ENCODE data around the gene FGF16.
"Not testable (repeated sequence)": the region's sequence is repeated elsewhere in the genome, so short reads cannot be mapped to it uniquely, and the experiment has no call there.

FGF16 gene

DNA sequence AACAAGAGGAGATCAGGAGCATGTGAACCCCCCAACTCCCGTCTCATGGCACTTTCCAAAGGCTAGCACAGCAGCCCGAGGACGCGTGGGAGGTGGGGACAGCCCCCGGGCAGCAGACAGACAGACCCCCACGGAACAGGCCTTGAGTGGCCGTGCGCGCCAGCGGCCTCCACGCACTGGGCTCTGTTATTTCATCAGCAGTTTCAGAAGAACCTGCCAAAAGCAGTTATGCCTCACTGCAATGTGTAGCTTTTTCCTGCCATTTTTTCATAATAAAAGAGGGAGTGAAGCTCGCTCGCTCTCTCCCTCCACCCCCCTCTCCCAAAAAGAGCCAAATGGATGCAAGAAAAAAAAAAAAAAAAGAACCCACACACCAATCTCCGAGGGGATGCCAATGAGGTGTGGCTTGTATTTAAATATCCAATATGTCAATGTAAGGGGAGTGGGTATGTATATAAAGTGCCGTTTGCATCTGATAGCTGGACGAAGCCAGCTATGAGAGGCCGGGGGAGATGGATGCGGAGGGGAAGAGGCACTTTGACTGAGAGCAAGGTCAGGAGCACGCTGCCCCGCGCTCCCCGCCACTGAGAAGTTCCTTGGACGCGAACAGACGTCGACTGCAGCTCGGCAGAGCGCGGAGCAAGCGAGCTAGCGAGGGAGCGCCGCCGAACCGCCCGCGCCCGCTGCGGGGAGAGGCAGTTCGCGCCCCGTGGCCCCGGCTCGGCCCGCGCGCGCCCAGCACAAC is at the start of gene FGF16:
TSS of gene FGF16 (plus strand) at position 482 of the 745 bp plus-strand sequence. CDS start 286 bp downstream, outside the sequence.
- Mint-ChIP-seq H3K36me3 (ENCODE audit: low read depth) (no peaks in the 10 kb centered on the region), H3K27me3 (ENCODE audit: low read depth) (peaks cover 27% of the 10 kb centered on the region), H3K9me3 (no peaks in the 10 kb centered on the region), H3K4me1 (ENCODE audit: low read depth) (peaks cover 11% of the 10 kb centered on the region), H3K27ac (no peak within 1 kb of the TSS), H3K4me3 (peak within 1 kb of the TSS; percentile 72)

GRCh38 chrX:77398330-77398954 is 48.7 kb upstream of the FGF16 start:
- Mint-ChIP-seq H3K27ac (no peak overlapping the region), H3K4me1 (ENCODE audit: low read depth) (no peaks in the 10 kb centered on the region)

GRCh38 chrX:77404419-77404818 is 42.8 kb upstream of the FGF16 start:
- Mint-ChIP-seq H3K4me1 (ENCODE audit: low read depth) (no peaks in the 10 kb centered on the region), H3K27me3 (ENCODE audit: low read depth) (no peaks in the 10 kb centered on the region), H3K27ac (no peak overlapping the region)

More at GRCh38 chrX:77398330-77398954, 48.7 kb upstream of the FGF16 start:
- H3K4me3 Mint-ChIP-seq: no peak overlapping the region
- H3K27me3 Mint-ChIP-seq (ENCODE audit: low read depth): no peaks in the 10 kb centered on the region
- peaks cover under 1% of the 10 kb centered on the region for H3K9me3 Mint-ChIP-seq
- H3K36me3 Mint-ChIP-seq (ENCODE audit: low read depth): no peaks in the 10 kb centered on the region

GRCh38 chrX:77407821-77408220 is 39.4 kb upstream of the FGF16 start:
- H3K27me3 Mint-ChIP-seq (ENCODE audit: low read depth); H3K4me1 Mint-ChIP-seq (ENCODE audit: low read depth); H3K27ac Mint-ChIP-seq; H3K4me3 Mint-ChIP-seq; H3K9me3 Mint-ChIP-seq; H3K36me3 Mint-ChIP-seq (ENCODE audit: low read depth): not testable (repeated sequence)

More at GRCh38 chrX:77404419-77404818, 42.8 kb upstream of the FGF16 start:
- H3K4me3 Mint-ChIP-seq: no peak overlapping the region
- H3K9me3 Mint-ChIP-seq: peaks cover 8% of the 10 kb centered on the region
- H3K36me3 Mint-ChIP-seq (ENCODE audit: low read depth): no peaks in the 10 kb centered on the region

- Mint-ChIP-seq H3K27ac (no peak overlapping the region), H3K4me1 (ENCODE audit: low read depth) (no peaks in the 10 kb centered on the region), H3K27me3 (ENCODE audit: low read depth) (no peaks in the 10 kb centered on the region), H3K36me3 (ENCODE audit: low read depth) (peaks cover 1% of the 10 kb centered on the region), H3K4me3 (no peak overlapping the region), H3K9me3 (peaks cover 8% of the 10 kb centered on the region)
Measured at GRCh38 chrX:77412631-77413030, 34.6 kb upstream of the FGF16 start.

DNA sequence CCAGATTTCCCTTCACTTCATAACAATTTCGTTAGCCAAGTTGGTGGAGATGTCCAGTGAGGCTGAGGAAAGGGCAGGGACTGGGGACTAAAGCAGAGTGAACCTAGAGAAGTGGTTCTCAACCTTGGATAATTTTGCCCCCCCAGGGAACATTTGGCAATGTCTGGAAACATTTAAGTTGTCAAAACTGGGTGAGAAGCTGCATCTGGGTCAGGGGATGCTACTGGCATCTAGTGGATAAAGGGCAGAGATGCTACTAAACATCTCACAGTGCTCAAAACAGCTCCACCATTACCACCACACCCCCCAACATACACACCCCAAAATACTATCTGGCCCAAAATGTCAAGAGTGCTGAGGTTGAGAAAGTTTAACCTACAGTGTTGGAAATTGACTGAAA is 32.0 kb upstream of the FGF16 start:
- H3K27me3 Mint-ChIP-seq (ENCODE audit: low read depth): no peaks in the 10 kb centered on the region
- H3K4me3 Mint-ChIP-seq: no peak overlapping the region
- no peak overlapping the region for H3K27ac Mint-ChIP-seq
- H3K36me3 Mint-ChIP-seq (ENCODE audit: low read depth): peaks cover 1% of the 10 kb centered on the region
- no peaks in the 10 kb centered on the region for H3K4me1 Mint-ChIP-seq (ENCODE audit: low read depth)
- no peaks in the 10 kb centered on the region for H3K9me3 Mint-ChIP-seq

GRCh38 chrX:77415882-77416281 is 31.3 kb upstream of the FGF16 start:
- Mint-ChIP-seq H3K4me3 (no peak overlapping the region), H3K36me3 (ENCODE audit: low read depth) (peaks cover 1% of the 10 kb centered on the region), H3K27me3 (ENCODE audit: low read depth) (no peaks in the 10 kb centered on the region), H3K27ac (no peak overlapping the region), H3K9me3 (no peaks in the 10 kb centered on the region), H3K4me1 (ENCODE audit: low read depth) (no peaks in the 10 kb centered on the region)

DNA sequence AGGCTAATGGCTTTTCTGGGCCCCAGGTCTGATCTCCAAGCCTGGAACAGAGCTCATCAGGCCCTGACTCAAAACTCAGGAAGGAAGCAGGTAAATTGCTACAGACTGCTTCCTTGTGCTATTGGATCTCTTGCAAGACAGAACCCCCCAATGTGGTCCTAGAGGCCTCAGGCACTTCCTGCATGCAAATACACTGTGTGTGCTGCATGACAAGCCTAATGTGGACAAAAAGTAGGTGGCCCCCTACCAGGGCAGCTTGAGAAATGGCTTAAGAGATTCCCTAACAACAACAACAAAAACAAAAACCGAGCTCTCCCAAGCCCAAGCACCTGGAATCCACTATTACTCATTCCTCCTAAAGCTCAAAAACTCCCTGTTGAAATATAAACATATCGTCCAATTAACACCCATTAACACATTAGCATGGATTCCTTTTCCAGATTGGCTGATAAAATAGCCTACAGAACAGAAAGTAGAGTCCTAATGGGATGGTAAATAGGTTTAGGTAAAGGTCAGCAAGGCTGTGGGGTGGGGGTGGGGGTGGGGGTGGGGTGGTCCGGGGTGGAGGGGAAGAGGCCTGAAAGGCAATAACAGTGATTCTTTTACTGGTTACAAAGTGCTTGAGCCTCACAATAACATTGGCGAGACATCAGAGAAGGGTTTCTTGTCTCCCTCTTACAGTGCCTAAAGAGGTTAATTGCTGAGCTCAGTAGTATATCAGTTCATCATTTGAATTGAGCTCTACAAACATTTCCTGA is 24.1 kb upstream of the FGF16 start:
- H3K36me3 Mint-ChIP-seq (ENCODE audit: low read depth): no peaks in the 10 kb centered on the region
- H3K4me1 Mint-ChIP-seq (ENCODE audit: low read depth): no peaks in the 10 kb centered on the region
- H3K27me3 Mint-ChIP-seq (ENCODE audit: low read depth): no peaks in the 10 kb centered on the region
- no peaks in the 10 kb centered on the region for H3K9me3 Mint-ChIP-seq
- no peak overlapping the region for H3K4me3 Mint-ChIP-seq
- no peak overlapping the region for H3K27ac Mint-ChIP-seq

DNA sequence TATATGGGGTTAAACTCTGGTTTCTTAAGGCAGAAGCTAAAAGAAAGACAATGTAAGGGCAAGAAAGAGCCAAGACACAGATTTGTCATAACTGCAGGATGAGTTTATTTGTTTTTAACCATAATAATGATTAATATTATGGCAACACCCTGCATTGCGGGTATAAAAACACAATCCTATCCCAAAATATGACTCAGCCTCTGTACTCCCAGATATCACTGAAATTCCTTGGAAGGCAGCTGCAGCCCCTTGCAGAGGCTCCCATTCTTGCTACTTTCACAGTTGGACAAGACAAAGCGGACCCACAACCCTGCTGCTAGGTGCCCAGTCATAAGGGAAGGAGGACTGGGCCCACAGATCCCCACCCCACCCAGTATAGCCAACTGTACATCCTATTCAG is 20.4 kb upstream of the FGF16 start:
- Mint-ChIP-seq H3K4me1 (ENCODE audit: low read depth) (no peaks in the 10 kb centered on the region), H3K27me3 (ENCODE audit: low read depth) (no peaks in the 10 kb centered on the region), H3K27ac (no peak overlapping the region), H3K36me3 (ENCODE audit: low read depth) (no peaks in the 10 kb centered on the region), H3K9me3 (no peaks in the 10 kb centered on the region), H3K4me3 (no peak overlapping the region)

- H3K36me3 Mint-ChIP-seq (ENCODE audit: low read depth): no peaks in the 10 kb centered on the region
- H3K4me3 Mint-ChIP-seq: no peak overlapping the region
- no peak overlapping the region for H3K27ac Mint-ChIP-seq
- H3K9me3 Mint-ChIP-seq: no peaks in the 10 kb centered on the region
- H3K27me3 Mint-ChIP-seq (ENCODE audit: low read depth): no peaks in the 10 kb centered on the region
- no peaks in the 10 kb centered on the region for H3K4me1 Mint-ChIP-seq (ENCODE audit: low read depth)
Measured at GRCh38 chrX:77427611-77428010, 19.6 kb upstream of the FGF16 start.

DNA sequence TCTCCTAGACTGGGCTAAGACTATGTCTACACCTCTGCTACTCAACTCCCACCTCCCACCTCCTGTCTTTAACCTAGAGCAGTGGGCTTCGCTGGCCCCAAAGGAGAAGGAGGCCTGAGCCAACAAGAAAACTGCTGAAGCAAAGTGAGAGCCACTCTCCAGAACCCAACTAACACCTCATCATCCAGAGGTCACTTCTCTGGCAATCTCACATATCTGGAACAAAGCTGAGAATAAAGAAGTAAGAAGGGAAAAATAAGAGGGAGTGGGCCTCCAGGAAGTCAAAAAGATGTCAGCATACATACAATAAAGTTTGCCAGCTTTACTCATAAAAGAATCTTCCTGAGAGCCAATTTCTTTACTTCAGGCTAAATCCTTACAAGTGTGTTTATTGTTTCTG is 18.6 kb upstream of the FGF16 start:
- no peak overlapping the region for H3K4me3 Mint-ChIP-seq
- no peaks in the 10 kb centered on the region for H3K36me3 Mint-ChIP-seq (ENCODE audit: low read depth)
- no peaks in the 10 kb centered on the region for H3K4me1 Mint-ChIP-seq (ENCODE audit: low read depth)
- H3K27ac Mint-ChIP-seq: no peak overlapping the region
- H3K27me3 Mint-ChIP-seq (ENCODE audit: low read depth): no peaks in the 10 kb centered on the region
- no peaks in the 10 kb centered on the region for H3K9me3 Mint-ChIP-seq

DNA sequence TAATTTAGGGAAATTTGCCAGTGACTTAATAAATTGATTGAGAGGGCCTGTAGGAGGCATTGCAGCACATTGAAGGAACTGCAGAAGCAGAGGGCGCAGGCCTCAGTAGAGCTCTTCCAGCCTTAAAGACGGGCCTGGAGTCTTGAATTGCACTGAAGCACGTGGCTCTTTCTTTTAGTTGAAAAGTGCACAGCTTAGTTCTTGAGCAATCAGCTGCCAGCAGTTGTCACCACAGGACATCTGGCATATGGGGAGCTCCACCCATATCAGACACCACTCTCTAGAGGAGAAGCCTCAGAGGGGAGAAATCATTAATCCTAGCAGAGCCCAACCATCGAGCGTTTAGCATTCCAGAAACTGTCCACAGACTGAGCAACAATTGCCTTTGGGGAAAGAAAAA is 16.0 kb upstream of the FGF16 start:
- Mint-ChIP-seq H3K4me1 (ENCODE audit: low read depth) (no peaks in the 10 kb centered on the region), H3K36me3 (ENCODE audit: low read depth) (no peaks in the 10 kb centered on the region), H3K9me3 (no peaks in the 10 kb centered on the region), H3K27ac (no peak overlapping the region), H3K4me3 (no peak overlapping the region), H3K27me3 (ENCODE audit: low read depth) (no peaks in the 10 kb centered on the region)

- H3K4me1 Mint-ChIP-seq (ENCODE audit: low read depth): no peaks in the 10 kb centered on the region
- no peaks in the 10 kb centered on the region for H3K9me3 Mint-ChIP-seq
- H3K4me3 Mint-ChIP-seq: no peak overlapping the region
- no peaks in the 10 kb centered on the region for H3K36me3 Mint-ChIP-seq (ENCODE audit: low read depth)
- no peaks in the 10 kb centered on the region for H3K27me3 Mint-ChIP-seq (ENCODE audit: low read depth)
- H3K27ac Mint-ChIP-seq: no peak overlapping the region
Measured at GRCh38 chrX:77433001-77433400, 14.2 kb upstream of the FGF16 start.

DNA sequence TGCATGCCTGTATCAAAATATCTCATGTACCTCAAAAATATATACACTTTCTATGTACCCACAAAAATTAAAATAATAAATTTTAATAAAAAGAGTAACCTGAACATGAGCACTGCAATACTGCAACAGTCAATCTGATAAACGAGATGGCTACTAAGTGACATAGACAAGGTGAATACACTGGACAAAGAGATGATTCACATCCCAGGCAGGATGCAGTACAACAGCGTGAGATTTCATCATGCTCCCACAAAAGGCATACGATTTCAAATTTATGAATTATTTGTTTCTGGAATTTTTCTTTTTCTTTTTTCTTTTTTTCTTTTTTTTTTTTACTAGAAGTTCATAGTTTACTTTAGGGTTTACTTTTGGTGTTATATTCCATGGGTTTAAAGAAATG is 12.2 kb upstream of the FGF16 start:
- Mint-ChIP-seq H3K4me1 (ENCODE audit: low read depth) (no peaks in the 10 kb centered on the region), H3K36me3 (ENCODE audit: low read depth) (no peaks in the 10 kb centered on the region), H3K9me3 (no peaks in the 10 kb centered on the region), H3K4me3 (no peak overlapping the region), H3K27me3 (ENCODE audit: low read depth) (no peaks in the 10 kb centered on the region), H3K27ac (no peak overlapping the region)

DNA sequence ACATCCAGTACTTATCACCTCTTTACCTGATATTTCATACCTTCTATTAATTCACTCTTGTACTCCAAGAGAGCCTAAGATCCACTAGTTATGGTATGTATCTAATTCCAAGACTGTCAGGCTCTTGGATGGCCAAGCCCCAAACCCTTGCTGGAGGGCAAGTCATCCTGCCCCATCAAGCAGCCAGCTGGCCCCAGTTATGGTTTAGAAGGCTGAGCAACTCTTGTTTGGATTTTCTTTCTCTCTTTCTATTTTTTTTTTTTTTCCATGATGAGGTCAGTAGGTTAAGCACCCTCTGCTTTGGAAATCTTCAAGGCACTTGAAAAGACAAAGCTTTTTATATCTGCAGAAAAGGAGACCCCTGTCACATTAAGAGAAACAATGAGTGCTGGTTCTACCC is 10.9 kb upstream of the FGF16 start:
- no peaks in the 10 kb centered on the region for H3K9me3 Mint-ChIP-seq

More for the DNA sequence above, 10.9 kb upstream of the FGF16 start:
- Mint-ChIP-seq H3K36me3 (ENCODE audit: low read depth) (no peaks in the 10 kb centered on the region), H3K4me3 (no peak overlapping the region), H3K4me1 (ENCODE audit: low read depth) (no peaks in the 10 kb centered on the region), H3K27ac (no peak overlapping the region), H3K27me3 (ENCODE audit: low read depth) (no peaks in the 10 kb centered on the region)

Data from T-helper 1 cell treated with Interleukin-12 subunit alpha and Interleukin-12 subunit beta and Interleukin-4 antibody, amounts not matched to agents 30 μg/mL and 1 μg/mL, for 36 hours (primary cell).